ENCODE results near the gene CYP4F2.

The CYP4F2 gene

GRCh38 chr19:15871570-15871969, 26.3 kb downstream of the CYP4F2 start:
- H3K18ac ChIP-seq (ENCODE audit: low read length), result no peak overlapping the region
- no peak overlapping the region for H2BK120ac ChIP-seq (ENCODE audit: low read depth, low read length)
- H3K4me2 ChIP-seq (ENCODE audit: insufficient read depth, low read length, poor library complexity, severe bottlenecking), result no peak overlapping the region
- H3K4ac ChIP-seq (ENCODE audit: low read length), result no peak overlapping the region
- no peak for DNase-seq (ENCODE audit: low spot score)
- H3K23ac ChIP-seq (ENCODE audit: low read depth, low read length, poor library complexity), result no peak overlapping the region
- no peaks in the 10 kb centered on the region for H3K79me1 ChIP-seq (ENCODE audit: low read depth, low read length)
- no peak overlapping the region for H3K14ac ChIP-seq (ENCODE audit: low read length)
- H3K4me3 ChIP-seq (ENCODE audit: low read length in 2 of 2), result no peak overlapping the region
- H2BK15ac ChIP-seq (ENCODE audit: low read length), result no peak overlapping the region
- H2AK5ac ChIP-seq (ENCODE audit: low read depth, low read length), result no peak overlapping the region
- H3K4me1 ChIP-seq (ENCODE audit: control insufficient read depth in 2 of 2, insufficient read depth in 1 of 2, low read depth in 1 of 2, low read length in 2 of 2), result no peaks in the 10 kb centered on the region
- H4K8ac ChIP-seq (ENCODE audit: low read depth, low read length), result no peak overlapping the region
- H2BK5ac ChIP-seq (ENCODE audit: low read length), result no peak overlapping the region
- no peak overlapping the region for H3K27ac ChIP-seq (replicated peaks; ENCODE audit: low read length)
- no peak overlapping the region for H2BK12ac ChIP-seq (ENCODE audit: low read length)
- H3K9ac ChIP-seq (ENCODE audit: low read depth, low read length, poor library complexity), result no peak overlapping the region
- H2AFZ ChIP-seq (ENCODE audit: low read length), result no peak overlapping the region
- no CpG with 5 or more reads among the region's 11 CpGs for WGBS, 2 donors (ENCODE audit: extremely low coverage in 2 of 2, insufficient read length in 2 of 2, insufficient replicate concordance in 1 of 2)
- H3K9me3 ChIP-seq (replicated peaks in 1 of 2; ENCODE audit: control insufficient read depth in 2 of 2, insufficient read depth in 1 of 2, low read depth in 1 of 2, low read length in 2 of 2), result peaks cover 0 to 2% of the 10 kb centered on the region in 2 donors
- no peaks in the 10 kb centered on the region for H3K36me3 ChIP-seq (replicated peaks in 1 of 2; ENCODE audit: control insufficient read depth in 2 of 2, insufficient read depth in 2 of 2, low read length in 2 of 2)
- H4K91ac ChIP-seq (ENCODE audit: low read depth, low read length, poor library complexity), result no peak overlapping the region
- peaks cover 0 to 4% (median 0%) of the 10 kb centered on the region in 3 experiments for H3K27me3 ChIP-seq (ENCODE audit: control insufficient read depth in 3 of 3, insufficient read depth in 3 of 3, low read depth in 1 of 3, low read length in 3 of 3)

GRCh38 chr19:15869873-15870272, 28.0 kb downstream of the CYP4F2 start:
- Histone ChIP-seq H2BK5ac (ENCODE audit: low read length) (no peak overlapping the region), H3K4me2 (ENCODE audit: insufficient read depth, low read length, poor library complexity, severe bottlenecking) (no peak overlapping the region), H2AFZ (ENCODE audit: low read length) (no peak overlapping the region), H3K4me3 (ENCODE audit: low read length in 2 of 2) (no peak overlapping the region), H3K27ac (replicated peaks; ENCODE audit: low read length) (no peak overlapping the region), H2BK15ac (ENCODE audit: low read length) (no peak overlapping the region), H3K27me3 (ENCODE audit: control insufficient read depth in 3 of 3, insufficient read depth in 3 of 3, low read depth in 1 of 3, low read length in 3 of 3) (peaks cover 0 to 3% (median 0%) of the 10 kb centered on the region in 3 experiments), H3K36me3 (replicated peaks in 1 of 2; ENCODE audit: control insufficient read depth in 2 of 2, insufficient read depth in 2 of 2, low read length in 2 of 2) (no peaks in the 10 kb centered on the region), H2AK5ac (ENCODE audit: low read depth, low read length) (no peak overlapping the region), H3K4me1 (ENCODE audit: control insufficient read depth in 2 of 2, insufficient read depth in 1 of 2, low read depth in 1 of 2, low read length in 2 of 2) (no peaks in the 10 kb centered on the region), H3K23ac (ENCODE audit: low read depth, low read length, poor library complexity) (no peak overlapping the region), H3K9me3 (replicated peaks in 1 of 2; ENCODE audit: control insufficient read depth in 2 of 2, insufficient read depth in 1 of 2, low read depth in 1 of 2, low read length in 2 of 2) (peaks cover 0 to 2% of the 10 kb centered on the region in 2 donors), H2BK12ac (ENCODE audit: low read length) (no peak overlapping the region), H3K79me1 (ENCODE audit: low read depth, low read length) (no peaks in the 10 kb centered on the region), H2BK120ac (ENCODE audit: low read depth, low read length) (no peak overlapping the region), H4K91ac (ENCODE audit: low read depth, low read length, poor library complexity) (no peak overlapping the region), H3K18ac (ENCODE audit: low read length) (no peak overlapping the region), H3K4ac (ENCODE audit: low read length) (no peak overlapping the region), H3K14ac (ENCODE audit: low read length) (no peak overlapping the region), H3K9ac (ENCODE audit: low read depth, low read length, poor library complexity) (no peak overlapping the region), H4K8ac (ENCODE audit: low read depth, low read length) (no peak overlapping the region)
- WGBS, 2 donors (ENCODE audit: extremely low coverage in 2 of 2, insufficient read length in 2 of 2, insufficient replicate concordance in 1 of 2), result no CpG with 5 or more reads among the region's 9 CpGs
- DNase-seq (ENCODE audit: low spot score), result no peak

- no peak overlapping the region for H3K4me3 ChIP-seq (ENCODE audit: low read length in 2 of 2)
- WGBS, 2 donors (ENCODE audit: extremely low coverage in 2 of 2, insufficient read length in 2 of 2, insufficient replicate concordance in 1 of 2), result no CpG with 5 or more reads among the region's 3 CpGs
- DNase-seq (ENCODE audit: low spot score), result peak; percentile 4
Observed at GRCh38 chr19:15869109-15869555, 28.7 kb downstream of the CYP4F2 start.

GRCh38 chr19:15866636-15867035, 31.2 kb downstream of the CYP4F2 start:
- Histone ChIP-seq H3K4me1 (ENCODE audit: control insufficient read depth in 2 of 2, insufficient read depth in 1 of 2, low read depth in 1 of 2, low read length in 2 of 2) (no peaks in the 10 kb centered on the region), H2AK5ac (ENCODE audit: low read depth, low read length) (no peak overlapping the region), H3K36me3 (replicated peaks in 1 of 2; ENCODE audit: control insufficient read depth in 2 of 2, insufficient read depth in 2 of 2, low read length in 2 of 2) (no peaks in the 10 kb centered on the region), H4K91ac (ENCODE audit: low read depth, low read length, poor library complexity) (no peak overlapping the region), H3K9ac (ENCODE audit: low read depth, low read length, poor library complexity) (no peak overlapping the region), H3K14ac (ENCODE audit: low read length) (no peak overlapping the region), H3K4me2 (ENCODE audit: insufficient read depth, low read length, poor library complexity, severe bottlenecking) (no peak overlapping the region), H3K4me3 (ENCODE audit: low read length in 2 of 2) (no peak overlapping the region), H3K23ac (ENCODE audit: low read depth, low read length, poor library complexity) (no peak overlapping the region), H3K9me3 (replicated peaks in 1 of 2; ENCODE audit: control insufficient read depth in 2 of 2, insufficient read depth in 1 of 2, low read depth in 1 of 2, low read length in 2 of 2) (peaks cover 0 to 11% of the 10 kb centered on the region in 2 donors), H3K27me3 (ENCODE audit: control insufficient read depth in 3 of 3, insufficient read depth in 3 of 3, low read depth in 1 of 3, low read length in 3 of 3) (no peaks in the 10 kb centered on the region), H3K27ac (replicated peaks; ENCODE audit: low read length) (no peak overlapping the region), H2BK15ac (ENCODE audit: low read length) (no peak overlapping the region), H3K4ac (ENCODE audit: low read length) (no peak overlapping the region), H3K18ac (ENCODE audit: low read length) (no peak overlapping the region), H2BK120ac (ENCODE audit: low read depth, low read length) (no peak overlapping the region), H2AFZ (ENCODE audit: low read length) (no peak overlapping the region), H2BK5ac (ENCODE audit: low read length) (no peak overlapping the region), H2BK12ac (ENCODE audit: low read length) (no peak overlapping the region), H4K8ac (ENCODE audit: low read depth, low read length) (no peak overlapping the region), H3K79me1 (ENCODE audit: low read depth, low read length) (no peaks in the 10 kb centered on the region)
- DNase-seq (ENCODE audit: low spot score), result no peak
- no CpG with 5 or more reads among the region's 5 CpGs for WGBS, 2 donors (ENCODE audit: extremely low coverage in 2 of 2, insufficient read length in 2 of 2, insufficient replicate concordance in 1 of 2)

More at GRCh38 chr19:15869109-15869555, 28.7 kb downstream of the CYP4F2 start:
- Histone ChIP-seq H2BK15ac (ENCODE audit: low read length) (no peak overlapping the region), H3K18ac (ENCODE audit: low read length) (no peak overlapping the region), H4K8ac (ENCODE audit: low read depth, low read length) (no peak overlapping the region), H3K36me3 (replicated peaks in 1 of 2; ENCODE audit: control insufficient read depth in 2 of 2, insufficient read depth in 2 of 2, low read length in 2 of 2) (no peaks in the 10 kb centered on the region), H3K27ac (replicated peaks; ENCODE audit: low read length) (no peak overlapping the region), H3K23ac (ENCODE audit: low read depth, low read length, poor library complexity) (no peak overlapping the region), H3K4ac (ENCODE audit: low read length) (no peak overlapping the region), H3K27me3 (ENCODE audit: control insufficient read depth in 3 of 3, insufficient read depth in 3 of 3, low read depth in 1 of 3, low read length in 3 of 3) (no peaks in the 10 kb centered on the region), H2BK5ac (ENCODE audit: low read length) (no peak overlapping the region), H3K4me2 (ENCODE audit: insufficient read depth, low read length, poor library complexity, severe bottlenecking) (no peak overlapping the region), H3K4me1 (ENCODE audit: control insufficient read depth in 2 of 2, insufficient read depth in 1 of 2, low read depth in 1 of 2, low read length in 2 of 2) (no peaks in the 10 kb centered on the region), H2BK12ac (ENCODE audit: low read length) (no peak overlapping the region), H3K9me3 (replicated peaks in 1 of 2; ENCODE audit: control insufficient read depth in 2 of 2, insufficient read depth in 1 of 2, low read depth in 1 of 2, low read length in 2 of 2) (peaks cover 0 to 2% of the 10 kb centered on the region in 2 donors), H3K14ac (ENCODE audit: low read length) (no peak overlapping the region), H4K91ac (ENCODE audit: low read depth, low read length, poor library complexity) (no peak overlapping the region), H3K9ac (ENCODE audit: low read depth, low read length, poor library complexity) (no peak overlapping the region), H2BK120ac (ENCODE audit: low read depth, low read length) (no peak overlapping the region), H3K79me1 (ENCODE audit: low read depth, low read length) (no peaks in the 10 kb centered on the region), H2AK5ac (ENCODE audit: low read depth, low read length) (no peak overlapping the region), H2AFZ (ENCODE audit: low read length) (no peak overlapping the region)

Data from neuronal stem cell (in vitro differentiated cells).